ENCODE results near the gene KCNK3. TPM values are rescaled to one million over a fixed set of nuclear protein-coding genes. Genes with fewer than 3 reads are reported as not detected.

The KCNK3 gene
- polyA plus RNA-seq, 3 donors = 0.57 to 1.6 (median 1.2) TPM

- DNase-seq (ENCODE audit: low read depth in 3 of 3, low spot score in 2 of 3) = no peak
Measured at GRCh38 chr2:26769089-26769761, 76.7 kb downstream of the KCNK3 start.

GRCh38 chr2:26770986-26771586 is 78.6 kb downstream of the KCNK3 start:
- no peak for DNase-seq (ENCODE audit: low read depth in 3 of 3, low spot score in 2 of 3)

GRCh38 chr2:26772064-26773001 is 79.8 kb downstream of the KCNK3 start:
- no peak for DNase-seq (ENCODE audit: low read depth in 3 of 3, low spot score in 2 of 3)

DNA sequence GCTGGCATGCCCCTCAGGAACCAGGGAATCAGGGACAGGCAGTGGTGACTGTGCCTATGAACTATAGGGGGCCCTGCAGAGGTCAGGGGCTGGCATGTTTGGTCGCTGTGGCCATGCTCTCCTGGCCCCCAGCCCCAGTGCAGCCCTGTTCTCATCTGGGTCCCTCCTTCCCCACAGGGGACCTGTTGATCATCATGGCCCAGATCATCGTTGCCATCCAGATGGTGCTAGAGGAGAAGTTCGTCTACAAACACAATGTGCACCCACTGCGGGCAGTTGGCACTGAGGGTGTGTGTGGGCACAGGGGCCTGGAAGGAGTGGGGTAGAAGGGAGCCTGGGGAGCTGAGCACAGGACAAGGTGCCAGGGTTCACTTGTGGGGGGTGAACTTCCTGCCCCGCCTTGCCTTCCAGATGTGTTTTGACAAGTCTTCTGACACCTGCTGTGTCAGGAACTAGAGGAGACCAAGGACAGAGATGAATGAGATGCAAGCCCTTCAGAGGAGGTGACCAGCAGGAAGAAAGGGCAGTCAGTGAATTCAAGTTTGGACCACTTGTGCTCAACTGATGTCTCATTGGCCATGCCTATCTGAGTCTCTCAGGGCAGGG is 83.8 kb downstream of the KCNK3 start:
- DNase-seq (ENCODE audit: low read depth in 3 of 3, low spot score in 2 of 3) = no peak

DNA sequence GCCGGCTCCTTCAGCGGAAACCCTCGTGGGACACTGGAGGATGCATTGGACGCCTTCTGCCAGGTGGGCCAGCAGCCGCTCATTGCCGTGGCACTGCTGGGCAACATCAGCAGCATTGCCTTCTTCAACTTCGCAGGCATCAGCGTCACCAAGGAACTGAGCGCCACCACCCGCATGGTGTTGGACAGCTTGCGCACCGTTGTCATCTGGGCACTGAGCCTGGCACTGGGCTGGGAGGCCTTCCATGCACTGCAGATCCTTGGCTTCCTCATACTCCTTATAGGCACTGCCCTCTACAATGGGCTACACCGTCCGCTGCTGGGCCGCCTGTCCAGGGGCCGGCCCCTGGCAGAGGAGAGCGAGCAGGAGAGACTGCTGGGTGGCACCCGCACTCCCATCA is 85.6 kb downstream of the KCNK3 start:
- DNase-seq (ENCODE audit: low read depth in 3 of 3, low spot score in 2 of 3) = no peak

DNA sequence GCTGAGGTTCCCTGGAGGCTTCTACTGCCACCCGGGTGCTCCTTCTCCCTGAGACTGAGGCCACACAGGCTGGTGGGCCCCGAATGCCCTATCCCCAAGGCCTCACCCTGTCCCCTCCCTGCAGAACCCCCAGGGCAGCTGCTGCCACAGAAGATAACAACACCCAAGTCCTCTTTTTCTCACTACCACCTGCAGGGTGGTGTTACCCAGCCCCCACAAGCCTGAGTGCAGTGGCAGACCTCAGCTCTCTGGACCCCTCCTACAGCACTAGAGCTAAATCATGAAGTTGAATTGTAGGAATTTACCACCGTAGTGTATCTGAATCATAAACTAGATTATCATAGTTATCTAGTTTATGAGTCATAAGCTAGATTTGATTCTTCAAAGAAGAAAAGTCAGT is 86.0 kb downstream of the KCNK3 start:
- DNase-seq (ENCODE audit: low read depth in 3 of 3, low spot score in 2 of 3) = no peak

DNA sequence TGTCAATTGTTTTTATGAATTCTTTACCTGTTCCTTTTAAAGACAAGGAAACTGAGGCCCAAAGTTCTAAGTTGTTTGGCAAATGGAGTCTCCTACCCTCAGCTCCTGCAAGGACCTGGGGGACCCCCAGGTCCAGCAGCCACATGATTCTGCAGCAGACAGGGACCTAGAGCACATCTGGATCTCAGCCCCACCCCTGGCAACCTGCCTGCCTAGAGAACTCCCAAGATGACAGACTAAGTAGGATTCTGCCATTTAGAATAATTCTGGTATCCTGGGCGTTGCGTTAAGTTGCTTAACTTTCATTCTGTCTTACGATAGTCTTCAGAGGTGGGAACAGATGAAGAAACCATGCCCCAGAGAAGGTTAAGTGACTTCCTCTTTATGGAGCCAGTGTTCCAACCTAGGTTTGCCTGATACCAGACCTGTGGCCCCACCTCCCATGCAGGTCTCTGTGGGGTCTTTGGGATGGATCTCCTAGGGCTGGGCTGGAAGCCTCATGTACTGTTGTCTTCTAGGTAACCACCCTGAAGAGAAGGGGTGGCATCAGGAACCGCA is 87.8 kb downstream of the KCNK3 start:
- DNase-seq (ENCODE audit: low read depth in 3 of 3, low spot score in 2 of 3) = no peak

Other genes starting within 250 kb of the KCNK3 start
- gene OTOF, start 214.6 kb upstream of the KCNK3 start, polyA plus RNA-seq (ENCODE audit: insufficient read length in 3 of 3) = under 1 TPM; 0.11 to 0.14 (median 0.14) TPM
- under 1 TPM; 0.40 to 0.92 (median 0.50) TPM for gene CIB4, start 51.4 kb upstream of the KCNK3 start, polyA plus RNA-seq (ENCODE audit: insufficient read length in 3 of 3)
- gene SLC35F6, start 71.6 kb downstream of the KCNK3 start, polyA plus RNA-seq (ENCODE audit: insufficient read length in 3 of 3) = 10 to 100 TPM; 15.0 to 16.3 (median 15.2) TPM
- 10 to 100 TPM; 13.6 to 16.9 (median 14.1) TPM for gene CENPA, start 93.3 kb downstream of the KCNK3 start, polyA plus RNA-seq (ENCODE audit: insufficient read length in 3 of 3)
- gene DPYSL5, start 155.4 kb downstream of the KCNK3 start, polyA plus RNA-seq (ENCODE audit: insufficient read length in 3 of 3) = 1 to 10 TPM; 4.9 to 5.5 (median 5.0) TPM

Measured in right renal cortex interstitium (tissue), 3 donors.